Gastroesophageal sphincter (tissue), 3 donors: ENCODE measurements around the gene TPST2.

Source experiments
- POLR2AphosphoS5 ChIP-seq: sonication (generic); formaldehyde crosslinking; IDR thresholded peaks from one replicate; pipeline ENCODE4 v1.6.1; 2017; ENCODE audit warnings: antibody characterized with exemption
- TF ChIP-seq, protein P1 (sequence below), 4 experiments: fragments of 200-600 bp in 2 of 4; fragments of 450-650 bp in 2 of 4; sonication (generic) in 1 of 4; IDR thresholded peaks; one replicate each; pipeline ENCODE4 v1.5.1; 2017 to 2019; ENCODE audit warnings: antibody characterized with exemption in 4 of 4, mild to moderate bottlenecking in 2 of 4, moderate library complexity in 2 of 4

DNA sequence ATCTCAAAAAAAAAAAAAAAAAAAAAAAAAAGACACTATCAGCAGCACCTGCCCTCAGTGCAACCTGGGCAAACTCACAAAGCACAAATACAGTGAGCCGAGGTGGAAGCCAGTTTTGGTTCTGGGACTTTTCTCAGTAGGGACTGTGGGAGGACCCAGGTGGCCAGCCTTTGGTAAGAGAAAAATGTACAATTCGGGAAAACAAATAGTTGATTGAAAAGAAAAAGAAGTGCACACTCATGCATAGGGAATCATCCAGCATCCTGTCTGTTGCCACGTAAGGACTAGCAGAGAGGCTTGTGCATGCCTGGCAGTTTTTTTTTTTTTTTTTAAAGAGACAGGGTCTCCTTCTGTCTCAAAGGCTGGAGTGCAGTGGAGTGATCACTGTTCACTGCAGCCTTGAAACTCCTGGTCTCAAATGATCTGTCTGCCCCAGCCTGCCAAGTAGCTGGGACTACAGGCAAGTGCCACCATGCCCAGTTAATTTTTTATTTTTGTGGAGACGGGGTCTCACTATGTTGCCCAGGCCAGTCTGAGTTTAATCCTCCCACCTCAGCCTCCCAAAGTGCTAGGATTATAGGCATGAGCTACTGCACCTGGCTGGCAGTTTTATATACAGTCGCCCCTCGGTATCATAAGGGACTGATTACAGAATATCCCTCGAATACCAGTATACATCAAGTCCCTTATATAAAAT is 36.7 kb downstream of the TPST2 start:
- TF ChIP-seq, protein P1, sequence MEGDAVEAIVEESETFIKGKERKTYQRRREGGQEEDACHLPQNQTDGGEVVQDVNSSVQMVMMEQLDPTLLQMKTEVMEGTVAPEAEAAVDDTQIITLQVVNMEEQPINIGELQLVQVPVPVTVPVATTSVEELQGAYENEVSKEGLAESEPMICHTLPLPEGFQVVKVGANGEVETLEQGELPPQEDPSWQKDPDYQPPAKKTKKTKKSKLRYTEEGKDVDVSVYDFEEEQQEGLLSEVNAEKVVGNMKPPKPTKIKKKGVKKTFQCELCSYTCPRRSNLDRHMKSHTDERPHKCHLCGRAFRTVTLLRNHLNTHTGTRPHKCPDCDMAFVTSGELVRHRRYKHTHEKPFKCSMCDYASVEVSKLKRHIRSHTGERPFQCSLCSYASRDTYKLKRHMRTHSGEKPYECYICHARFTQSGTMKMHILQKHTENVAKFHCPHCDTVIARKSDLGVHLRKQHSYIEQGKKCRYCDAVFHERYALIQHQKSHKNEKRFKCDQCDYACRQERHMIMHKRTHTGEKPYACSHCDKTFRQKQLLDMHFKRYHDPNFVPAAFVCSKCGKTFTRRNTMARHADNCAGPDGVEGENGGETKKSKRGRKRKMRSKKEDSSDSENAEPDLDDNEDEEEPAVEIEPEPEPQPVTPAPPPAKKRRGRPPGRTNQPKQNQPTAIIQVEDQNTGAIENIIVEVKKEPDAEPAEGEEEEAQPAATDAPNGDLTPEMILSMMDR (IDR thresholded peaks at IDR 0.05) = no peak
- TF ChIP-seq POLR2AphosphoS5 = no peak
